GM12878 (cell line): ENCODE data around the gene HLA-A. TPM values are rescaled to one million over a fixed set of nuclear protein-coding genes. Genes with fewer than 3 reads are reported as not detected.

Experiments
- ATAC-seq: fragments of 200-7000 bp; cut with Tn5 transposase; 3 replicates; pipeline ENCODE4 v1.9.1; 2020; ENCODE audit warnings: mild to moderate bottlenecking, moderate library complexity
- BruUV-seq: library from RNA; stranded (reverse); fragments of 400-500 nt; replicated peaks from 2 replicates; lab custom pipeline; 2021; lab: Mats Ljungman, UMichigan
- CTCF ChIA-PET: fragments of 300-600 bp; sonication (Branson Sonifier 250); formaldehyde crosslinking; extraction: SDS; loops from one replicate; lab custom pipeline; 2021; ENCODE audit warnings: inconsistent platforms; lab: Yijun Ruan, JAX
- POLR2A ChIA-PET: fragments of 350-600 bp; formaldehyde crosslinking; extraction: SDS; loops from one replicate; lab custom pipeline; 2021; ENCODE audit warnings: inconsistent platforms; lab: Charles Lee
- RAD21 ChIA-PET: fragments of 300-600 bp; sonication (Branson Sonifier 250); formaldehyde crosslinking; loops from one replicate; lab custom pipeline; 2023; ENCODE audit warnings: antibody characterized with exemption; ENCODE audit not compliant: unreplicated experiment; lab: Charles Lee
- SMC1A ChIA-PET: fragments of 300-600 bp; sonication (Branson Sonifier 250); formaldehyde crosslinking; loops from one replicate; lab custom pipeline; 2023; ENCODE audit not compliant: unreplicated experiment, uncharacterized antibody; lab: Charles Lee
- DNase-seq: peaks from one replicate; pipeline ENCODE4 v3.0.0-alpha.2; 2011; ENCODE audit warnings: low read depth, low spot score
- FAIRE-seq: peaks from 3 replicates; lab custom pipeline; 2011; peaks lifted over from hg19 to GRCh38; lab: Jason Lieb, UNC
- H2AFZ ChIP-seq: 2 replicates; pipeline ENCODE4 v1.6.0; 2011; ENCODE audit warnings: low read depth, low read length, control low read depth; ENCODE audit not compliant: control insufficient read depth
- H3K27ac ChIP-seq: 2 replicates; pipeline ENCODE4 v1.5.1; 2011; ENCODE audit warnings: control low read depth; ENCODE audit not compliant: control insufficient read depth, insufficient read depth
- H3K27me3 ChIP-seq, 2 experiments: replicated peaks in 1 of 2; 2 replicates each; pipeline versions ENCODE4 v1.6.0 to v1.6.1; 2011; ENCODE audit warnings: low read length in 1 of 2; ENCODE audit not compliant: control insufficient read depth in 2 of 2, insufficient read depth in 2 of 2
- H3K36me3 ChIP-seq, 2 experiments: 2 replicates each; pipeline ENCODE4 v1.5.1; 2011; ENCODE audit warnings: low read length in 1 of 2; ENCODE audit not compliant: control insufficient read depth in 2 of 2, insufficient read depth in 2 of 2
- H3K4me1 ChIP-seq: 2 replicates; pipeline ENCODE4 v1.6.1; 2011; ENCODE audit warnings: mild to moderate bottlenecking, low read length, moderate library complexity, mixed read lengths; ENCODE audit not compliant: control insufficient read depth, insufficient read depth
- H3K4me2 ChIP-seq: 2 replicates; pipeline ENCODE4 v1.6.0; 2011; ENCODE audit warnings: control low read depth; ENCODE audit not compliant: control insufficient read depth, insufficient read depth
- H3K4me3 ChIP-seq: fragments of 200-600 bp; sonication (generic); 2 replicates; pipeline ENCODE4 v1.5.1; 2016
- H3K79me2 ChIP-seq: 2 replicates; pipeline ENCODE4 v1.6.0; 2011; ENCODE audit warnings: low read length; ENCODE audit not compliant: control insufficient read depth, insufficient read depth
- H3K9ac ChIP-seq: 2 replicates; pipeline ENCODE4 v1.8.0; 2011; ENCODE audit warnings: low read length, control low read depth, mixed read lengths; ENCODE audit not compliant: control insufficient read depth, insufficient read depth
- H3K9me3 ChIP-seq: replicated peaks from 3 replicates; pipeline ENCODE4 v1.5.1; 2011; ENCODE audit warnings: mild to moderate bottlenecking, low read length; ENCODE audit not compliant: control insufficient read depth, insufficient read depth
- H4K20me1 ChIP-seq: 2 replicates; pipeline ENCODE4 v1.6.0; 2011; ENCODE audit not compliant: control insufficient read depth, insufficient read depth
- CREB1 ChIP-seq: IDR thresholded peaks from 2 replicates; pipeline ENCODE4 v1.6.1; 2012; ENCODE audit warnings: low read depth, mild to moderate bottlenecking, inconsistent platforms
- EP300 ChIP-seq, 2 experiments: fragments of 150-350 bp in 1 of 2; IDR thresholded peaks; 2 replicates each; pipeline ENCODE4 v1.6.1; 2011 to 2012; ENCODE audit warnings: low read depth in 2 of 2, low read length in 2 of 2, borderline replicate concordance in 1 of 2, improper control_type of control experiment in 1 of 2, inconsistent platforms in 1 of 2; ENCODE audit not compliant: control insufficient read depth in 1 of 2
- HDAC2 ChIP-seq: fragments of 200-600 bp; sonication (generic); IDR thresholded peaks from 2 replicates; pipeline ENCODE4 v1.6.1; 2017
- IKZF2 ChIP-seq, 2 experiments: fragments of 450-650 bp; IDR thresholded peaks; 2 replicates each; pipeline ENCODE4 v1.6.1; 2017; ENCODE audit warnings: mild to moderate bottlenecking in 2 of 2, moderate library complexity in 2 of 2
- KDM1A ChIP-seq: fragments of 200-600 bp; sonication (generic); IDR thresholded peaks from 2 replicates; pipeline ENCODE4 v1.6.1; 2016; ENCODE audit warnings: borderline replicate concordance
- LARP7 ChIP-seq: fragments of 450-650 bp; IDR thresholded peaks from 2 replicates; pipeline ENCODE4 v1.6.1; 2017; ENCODE audit warnings: mild to moderate bottlenecking
- MEF2B ChIP-seq: fragments of 450-650 bp; IDR thresholded peaks from 2 replicates; pipeline ENCODE4 v1.6.1; 2018; ENCODE audit warnings: mild to moderate bottlenecking, moderate library complexity; ENCODE audit not compliant: partially characterized antibody, poor library complexity, severe bottlenecking
- RFX5 ChIP-seq: IDR thresholded peaks from 2 replicates; pipeline ENCODE4 v1.6.1; 2011; ENCODE audit warnings: low read depth, low read length, improper control_type of control experiment
- SMAD1 ChIP-seq: fragments of 450-650 bp; IDR thresholded peaks from 2 replicates; pipeline ENCODE4 v1.6.1; 2018; ENCODE audit warnings: mild to moderate bottlenecking, low read depth; ENCODE audit not compliant: partially characterized antibody
- SMC3 ChIP-seq: IDR thresholded peaks from 2 replicates; pipeline ENCODE4 v1.6.1; 2011; ENCODE audit warnings: low read length, improper control_type of control experiment, borderline replicate concordance
- SUZ12 ChIP-seq: fragments of 200-600 bp; sonication (generic); IDR thresholded peaks from one replicate; pipeline ENCODE4 v1.6.1; 2018; ENCODE audit warnings: antibody characterized with exemption, mild to moderate bottlenecking; ENCODE audit not compliant: unreplicated experiment
- ZNF207 ChIP-seq: fragments of 450-650 bp; IDR thresholded peaks from 2 replicates; pipeline ENCODE4 v1.6.1; 2014; ENCODE audit warnings: antibody characterized with exemption, mild to moderate bottlenecking, borderline replicate concordance
- ZNF217 ChIP-seq: fragments of 450-650 bp; IDR thresholded peaks from 2 replicates; pipeline ENCODE4 v1.6.1; 2017; ENCODE audit warnings: antibody characterized with exemption, mild to moderate bottlenecking
- WGBS: methylation state at CpG from one replicate; pipeline ENCODE4 v1.1.6; 2016; ENCODE audit warnings: low lambda C conversion rate; ENCODE audit not compliant: insufficient replicate concordance, insufficient coverage; ENCODE audit errors: missing lambda C conversion rate; 5-methylcytosine and 5-hydroxymethylcytosine counted together
- in situ Hi-C: fragments of 300-500 bp; cut with MboI; formaldehyde crosslinking; loops from 9 replicates; pipeline ENCODE4 v1.14.3; 2018; ENCODE audit warnings: mixed read lengths
- intact Hi-C: fragments of 100-400 bp; cut with micrococcal nuclease; formaldehyde crosslinking; loops from one replicate; pipeline ENCODE4 v1.14.2; 2022; ENCODE audit not compliant: unreplicated experiment
- polyA plus RNA-seq, 11 experiments: library from polyadenylated mRNA; depleted of rRNA in 4 of 11; unstranded in 6 of 11; stranded (reverse) in 5 of 11; fragments of >200 nt; fragmentation: Nextera tagmentation in 4 of 11; fragmentation: Illumina TruSeq in 1 of 11; extraction: Ambion mirVana in 4 of 11; extraction: Trizol in 1 of 11; gene quantifications; 1 replicate in 1 of 11; 2 replicates in 10 of 11; pipeline versions ENCODE4 v1.2.1 to v1.2.3, GENCODE V29; 2011 to 2016; ENCODE audit warnings: inconsistent platforms in 2 of 11, missing spikeins in 2 of 11, low read depth in 1 of 11
- total RNA-seq, 4 experiments: library from RNA; depleted of rRNA in 3 of 4; stranded (reverse); fragments of >200 nt in 3 of 4; fragmentation: Illumina TruSeq in 1 of 4; extraction: Trizol in 1 of 4; gene quantifications; 2 replicates each; pipeline versions ENCODE4 v1.2.1 to v1.2.3, GENCODE V29; 2013 to 2021
- TF ChIP-seq, protein P1 (sequence below): fragments of 450-650 bp; IDR thresholded peaks from 2 replicates; pipeline ENCODE4 v1.6.1; 2017; ENCODE audit warnings: mild to moderate bottlenecking, low read depth, inconsistent platforms; ENCODE audit not compliant: poor library complexity, severe bottlenecking
- TF ChIP-seq, protein P2 (sequence below): fragments of 450-650 bp; IDR thresholded peaks from 2 replicates; pipeline ENCODE4 v1.6.1; 2016; ENCODE audit warnings: mild to moderate bottlenecking, moderate library complexity, borderline replicate concordance
- TF ChIP-seq, protein P3 (sequence below), 3 experiments: IDR thresholded peaks in 2 of 3; conservative IDR thresholded peaks in 1 of 3; 2 replicates each; pipeline ENCODE4 v1.5.1; 2011; ENCODE audit warnings: low read depth in 3 of 3, low read length in 3 of 3, mild to moderate bottlenecking in 3 of 3, control low read depth in 2 of 3, moderate library complexity in 2 of 3, inconsistent platforms in 1 of 3, mixed read lengths in 1 of 3; ENCODE audit not compliant: control insufficient read depth in 2 of 3, insufficient read depth in 1 of 3; ENCODE audit errors: extremely low read depth in 1 of 3

Gene HLA-A
- total and polyA plus RNA-seq, 10 of the 15 experiments (the other 5 are each of a cell fraction or from before 2014, with no cell fraction given), result 129 to 1,155 (median 749) TPM

GRCh38 chr6:29941916-29942274 is 437 bp upstream of the HLA-A start:
- ATAC-seq (no peak), DNase-seq (no peak), FAIRE-seq (no peak)
- intact Hi-C loops (loop anchor here (1.0 to 10.0 kb wide), 3 partner anchors 23 to 217 kb away; partner anchors contain the start of gene HLA-F), in situ Hi-C loops (no loop called here)
- Histone ChIP-seq H3K4me3 (peak overlapping the region; percentile 73), H3K79me2 (peaks cover 40% of the 10 kb centered on the region), H3K36me3 (peaks cover 0 to 20% of the 10 kb centered on the region in 2 experiments), H3K4me2 (peak overlapping the region; percentile 89), H3K4me1 (no peaks in the 10 kb centered on the region), H4K20me1 (no peaks in the 10 kb centered on the region; the same call in 1 of the 2 replicates), H2AFZ (peak overlapping the region; percentile 22), H3K27me3 (no peaks in the 10 kb centered on the region), H3K9me3 (no peaks in the 10 kb centered on the region), H3K27ac (peak overlapping the region; percentile 99), H3K9ac (peak overlapping the region; percentile 88)
- SMC1A ChIA-PET, result interaction anchor here (1.1 to 4.7 kb wide), 5 partner anchors 16 to 118 kb away, joined by 3 to 38 read pairs (median 5); no protein-coding TSS in a partner anchor
- no TSS peak for BruUV-seq
- RAD21 ChIA-PET, result interaction anchor here (0.8 to 1.4 kb wide), 5 partner anchors 23 to 90 kb away, joined by 3 to 8 read pairs (median 4); no protein-coding TSS in a partner anchor
- CTCF ChIA-PET, result interaction anchor here (0.8 to 1.2 kb wide), 5 partner anchors 13 to 93 kb away, joined by 3 to 12 read pairs (median 3); no protein-coding TSS in a partner anchor
- POLR2A ChIA-PET, result interaction anchor here (0.7 to 2.7 kb wide), 6 partner anchors 13 to 124 kb away, joined by 3 to 27 read pairs (median 4); no protein-coding TSS in a partner anchor
- WGBS, result 0% methylated on average over 5 of the region's 5 CpGs
- TF ChIP-seq CREB1 (no peak), HDAC2 (no peak), MEF2B (peak; percentile 27), LARP7 (no peak), KDM1A (no peak), RFX5 (no peak), SMAD1 (no peak), ZNF217 (no peak), SUZ12 (no peak), ZNF207 (no peak), EP300 (IDR thresholded peaks at IDR 0.05; ENCODE audit: borderline replicate concordance in 1 of 2, control insufficient read depth in 1 of 2, low read depth in 2 of 2, low read length in 2 of 2) (no peak), IKZF2 (IDR thresholded peaks at IDR 0.05) (peak in 1 of 2 experiments; percentile 45; a peak in 1 of 4 replicates), SMC3 (no peak)
- TF ChIP-seq, protein P1, sequence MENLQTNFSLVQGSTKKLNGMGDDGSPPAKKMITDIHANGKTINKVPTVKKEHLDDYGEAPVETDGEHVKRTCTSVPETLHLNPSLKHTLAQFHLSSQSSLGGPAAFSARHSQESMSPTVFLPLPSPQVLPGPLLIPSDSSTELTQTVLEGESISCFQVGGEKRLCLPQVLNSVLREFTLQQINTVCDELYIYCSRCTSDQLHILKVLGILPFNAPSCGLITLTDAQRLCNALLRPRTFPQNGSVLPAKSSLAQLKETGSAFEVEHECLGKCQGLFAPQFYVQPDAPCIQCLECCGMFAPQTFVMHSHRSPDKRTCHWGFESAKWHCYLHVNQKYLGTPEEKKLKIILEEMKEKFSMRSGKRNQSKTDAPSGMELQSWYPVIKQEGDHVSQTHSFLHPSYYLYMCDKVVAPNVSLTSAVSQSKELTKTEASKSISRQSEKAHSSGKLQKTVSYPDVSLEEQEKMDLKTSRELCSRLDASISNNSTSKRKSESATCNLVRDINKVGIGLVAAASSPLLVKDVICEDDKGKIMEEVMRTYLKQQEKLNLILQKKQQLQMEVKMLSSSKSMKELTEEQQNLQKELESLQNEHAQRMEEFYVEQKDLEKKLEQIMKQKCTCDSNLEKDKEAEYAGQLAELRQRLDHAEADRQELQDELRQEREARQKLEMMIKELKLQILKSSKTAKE, result peak; percentile 51
- TF ChIP-seq, protein P2, sequence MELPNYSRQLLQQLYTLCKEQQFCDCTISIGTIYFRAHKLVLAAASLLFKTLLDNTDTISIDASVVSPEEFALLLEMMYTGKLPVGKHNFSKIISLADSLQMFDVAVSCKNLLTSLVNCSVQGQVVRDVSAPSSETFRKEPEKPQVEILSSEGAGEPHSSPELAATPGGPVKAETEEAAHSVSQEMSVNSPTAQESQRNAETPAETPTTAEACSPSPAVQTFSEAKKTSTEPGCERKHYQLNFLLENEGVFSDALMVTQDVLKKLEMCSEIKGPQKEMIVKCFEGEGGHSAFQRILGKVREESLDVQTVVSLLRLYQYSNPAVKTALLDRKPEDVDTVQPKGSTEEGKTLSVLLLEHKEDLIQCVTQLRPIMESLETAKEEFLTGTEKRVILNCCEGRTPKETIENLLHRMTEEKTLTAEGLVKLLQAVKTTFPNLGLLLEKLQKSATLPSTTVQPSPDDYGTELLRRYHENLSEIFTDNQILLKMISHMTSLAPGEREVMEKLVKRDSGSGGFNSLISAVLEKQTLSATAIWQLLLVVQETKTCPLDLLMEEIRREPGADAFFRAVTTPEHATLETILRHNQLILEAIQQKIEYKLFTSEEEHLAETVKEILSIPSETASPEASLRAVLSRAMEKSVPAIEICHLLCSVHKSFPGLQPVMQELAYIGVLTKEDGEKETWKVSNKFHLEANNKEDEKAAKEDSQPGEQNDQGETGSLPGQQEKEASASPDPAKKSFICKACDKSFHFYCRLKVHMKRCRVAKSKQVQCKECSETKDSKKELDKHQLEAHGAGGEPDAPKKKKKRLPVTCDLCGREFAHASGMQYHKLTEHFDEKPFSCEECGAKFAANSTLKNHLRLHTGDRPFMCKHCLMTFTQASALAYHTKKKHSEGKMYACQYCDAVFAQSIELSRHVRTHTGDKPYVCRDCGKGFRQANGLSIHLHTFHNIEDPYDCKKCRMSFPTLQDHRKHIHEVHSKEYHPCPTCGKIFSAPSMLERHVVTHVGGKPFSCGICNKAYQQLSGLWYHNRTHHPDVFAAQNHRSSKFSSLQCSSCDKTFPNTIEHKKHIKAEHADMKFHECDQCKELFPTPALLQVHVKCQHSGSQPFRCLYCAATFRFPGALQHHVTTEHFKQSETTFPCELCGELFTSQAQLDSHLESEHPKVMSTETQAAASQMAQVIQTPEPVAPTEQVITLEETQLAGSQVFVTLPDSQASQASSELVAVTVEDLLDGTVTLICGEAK, result 0 out of 2 replicates have a peak, but pooled peaks have one; percentile 7
- TF ChIP-seq, protein P3, sequence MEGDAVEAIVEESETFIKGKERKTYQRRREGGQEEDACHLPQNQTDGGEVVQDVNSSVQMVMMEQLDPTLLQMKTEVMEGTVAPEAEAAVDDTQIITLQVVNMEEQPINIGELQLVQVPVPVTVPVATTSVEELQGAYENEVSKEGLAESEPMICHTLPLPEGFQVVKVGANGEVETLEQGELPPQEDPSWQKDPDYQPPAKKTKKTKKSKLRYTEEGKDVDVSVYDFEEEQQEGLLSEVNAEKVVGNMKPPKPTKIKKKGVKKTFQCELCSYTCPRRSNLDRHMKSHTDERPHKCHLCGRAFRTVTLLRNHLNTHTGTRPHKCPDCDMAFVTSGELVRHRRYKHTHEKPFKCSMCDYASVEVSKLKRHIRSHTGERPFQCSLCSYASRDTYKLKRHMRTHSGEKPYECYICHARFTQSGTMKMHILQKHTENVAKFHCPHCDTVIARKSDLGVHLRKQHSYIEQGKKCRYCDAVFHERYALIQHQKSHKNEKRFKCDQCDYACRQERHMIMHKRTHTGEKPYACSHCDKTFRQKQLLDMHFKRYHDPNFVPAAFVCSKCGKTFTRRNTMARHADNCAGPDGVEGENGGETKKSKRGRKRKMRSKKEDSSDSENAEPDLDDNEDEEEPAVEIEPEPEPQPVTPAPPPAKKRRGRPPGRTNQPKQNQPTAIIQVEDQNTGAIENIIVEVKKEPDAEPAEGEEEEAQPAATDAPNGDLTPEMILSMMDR (IDR thresholded peaks at IDR 0.05 in 2 of 3, conservative IDR thresholded peaks at IDR 0.05 in 1 of 3; ENCODE audit: control insufficient read depth in 2 of 3, extremely low read depth in 1 of 3, insufficient read depth in 1 of 3, low read depth in 3 of 3, low read length in 3 of 3), result no peak
